Naive thymus-derived CD8-positive, alpha-beta T cell (primary cell): Measurements from ENCODE around the gene POTEH. TPM values are rescaled to one million over a fixed set of nuclear protein-coding genes. Genes with fewer than 3 reads are reported as not detected.
A peak's percentile ranks its signal among the peaks of the same experiment; 100 is the strongest.
"Not testable (repeated sequence)": the region's sequence is repeated elsewhere in the genome, so short reads cannot be mapped to it uniquely, and the experiment has no call there.

ENCODE experiments used
- ATAC-seq, 2 donors: fragments of 150-1000 bp; cut with Tn5 transposase in 1 of 2; sonication (Bioruptor Pico), chemical (Tn5 transposase) in 1 of 2; 1 replicate in 1 of 2; 2 replicates in 1 of 2; pipeline ENCODE4 v1.10.0; 2021; ENCODE audit warnings: mild to moderate bottlenecking in 2 of 2, moderate library complexity in 2 of 2
- POLR2A ChIA-PET: fragments of 350-600 bp; sonication (Branson Sonifier 250); formaldehyde crosslinking; loops from one replicate; lab custom pipeline; 2021; ENCODE audit warnings: antibody characterized with exemption; lab: Charles Lee
- DNase-seq, 10 donors: peaks; one replicate each; pipeline versions ENCODE4 v3.0.0 to v3.0.0-alpha.2; 2020 to 2022
- H3K27ac Mint-ChIP-seq, 10 donors: one replicate each; pipeline ENCODE4 v1.8.0; 2020 to 2022; ENCODE audit warnings: mild to moderate bottlenecking in 10 of 10, mixed read lengths in 10 of 10, moderate library complexity in 4 of 10, inconsistent platforms in 1 of 10
- H3K27me3 Mint-ChIP-seq, 5 donors: one replicate each; pipeline ENCODE4 v1.8.0; 2021 to 2022; ENCODE audit warnings: mixed read lengths in 5 of 5
- H3K36me3 Mint-ChIP-seq, 3 donors: one replicate each; pipeline ENCODE4 v1.8.0; 2020 to 2022; ENCODE audit warnings: mixed read lengths in 3 of 3, mild to moderate bottlenecking in 2 of 3, inconsistent platforms in 1 of 3
- H3K4me1 Mint-ChIP-seq, 4 donors: one replicate each; pipeline ENCODE4 v1.8.0; 2021 to 2022; ENCODE audit warnings: mixed read lengths in 4 of 4
- H3K4me3 Mint-ChIP-seq, 10 donors: one replicate each; pipeline ENCODE4 v1.8.0; 2020 to 2022; ENCODE audit warnings: mild to moderate bottlenecking in 10 of 10, mixed read lengths in 10 of 10, moderate library complexity in 6 of 10, inconsistent platforms in 1 of 10
- H3K9me3 Mint-ChIP-seq, 9 donors: one replicate each; pipeline ENCODE4 v1.8.0; 2020 to 2022; ENCODE audit warnings: mixed read lengths in 9 of 9, mild to moderate bottlenecking in 3 of 9, inconsistent platforms in 1 of 9, moderate library complexity in 1 of 9
- polyA plus RNA-seq, 3 donors: library from polyadenylated mRNA; unstranded; fragments of 300-500 nt; fragmentation: Illumina TruSeq; gene quantifications; one replicate each; pipeline ENCODE4 v1.2.3, GENCODE V29; 2021
- total RNA-seq, 8 experiments: library from RNA in 2 of 8; stranded (reverse) in 2 of 8; gene quantifications; one replicate each; pipeline ENCODE4 v1.2.3 and lab custom pipeline; 2021 to 2026

The POTEH gene
- total and polyA plus RNA-seq, 5 experiments from 2014 or later, result not detected

- DNase-seq, result not testable (repeated sequence)
- H3K9me3 Mint-ChIP-seq, result peaks cover 0 to 10% (median 0%) of the 10 kb centered on the region in 9 donors
These were observed 59.5 kb downstream of the POTEH start for GRCh38 chr22:15749181-15749970.

GRCh38 chr22:15759443-15760097 lies 69.7 kb downstream of the POTEH start:
- H3K4me1 Mint-ChIP-seq, H3K9me3 Mint-ChIP-seq, ATAC-seq, H3K27me3 Mint-ChIP-seq, H3K4me3 Mint-ChIP-seq, POLR2A ChIA-PET, H3K36me3 Mint-ChIP-seq, DNase-seq, H3K27ac Mint-ChIP-seq: not testable (repeated sequence)

More at GRCh38 chr22:15749181-15749970, 59.5 kb downstream of the POTEH start:
- H3K27me3 Mint-ChIP-seq, H3K27ac Mint-ChIP-seq, H3K4me1 Mint-ChIP-seq, ATAC-seq, H3K4me3 Mint-ChIP-seq, H3K36me3 Mint-ChIP-seq, POLR2A ChIA-PET: not testable (repeated sequence)

- H3K9me3 Mint-ChIP-seq, H3K4me3 Mint-ChIP-seq, H3K36me3 Mint-ChIP-seq, POLR2A ChIA-PET, H3K27ac Mint-ChIP-seq, H3K27me3 Mint-ChIP-seq, ATAC-seq, H3K4me1 Mint-ChIP-seq: not testable (repeated sequence)
- DNase-seq, result peak in 1 of 10 donors; percentile 27
These were observed 70.7 kb downstream of the POTEH start for GRCh38 chr22:15760388-15761150.

- H3K4me1 Mint-ChIP-seq, H3K36me3 Mint-ChIP-seq, H3K27ac Mint-ChIP-seq, H3K4me3 Mint-ChIP-seq, H3K27me3 Mint-ChIP-seq, POLR2A ChIA-PET, H3K9me3 Mint-ChIP-seq, ATAC-seq: not testable (repeated sequence)
- peak in 2 of 10 donors; percentile 2 to 48 for DNase-seq
These were observed 71.4 kb downstream of the POTEH start for GRCh38 chr22:15761151-15761777.

GRCh38 chr22:15763559-15763958 lies 73.7 kb downstream of the POTEH start:
- H3K36me3 Mint-ChIP-seq, H3K27me3 Mint-ChIP-seq, H3K9me3 Mint-ChIP-seq, DNase-seq, POLR2A ChIA-PET, H3K4me3 Mint-ChIP-seq, ATAC-seq, H3K4me1 Mint-ChIP-seq, H3K27ac Mint-ChIP-seq: not testable (repeated sequence)

Other genes with a start within 250 kb of the POTEH start
- not detected for gene OR11H1, start 161.8 kb upstream of the POTEH start, total RNA-seq
- not detected for gene OR11H1, start 161.8 kb upstream of the POTEH start, polyA plus RNA-seq